ENCODE measurements around the gene COG1. TPM values are rescaled to one million over a fixed set of nuclear protein-coding genes. Genes with fewer than 3 reads are reported as not detected.
"Not testable (repeated sequence)": the region's sequence is repeated elsewhere in the genome, so short reads cannot be mapped to it uniquely, and the experiment has no call there.

COG1 gene
- total RNA-seq, result 46.1 TPM
- long read RNA-seq, transcript COG1-201 (14 exons, 3,079 nt), result major isoform, 43 of 184 reads
- long read RNA-seq, partial matches to known transcripts, result 113 of 184 reads
- long read RNA-seq, other reads (novel, unspliced or antisense), result 27 of 184 reads

- intact Hi-C loops (cut with DNase I), result loop anchor here (5.0 kb wide), 1 partner anchor 39 kb away; a partner anchor contains a TSS
- DNase-seq (peak; percentile 92), ATAC-seq (ENCODE audit: poor library complexity) (peak; percentile 89)
Measured at GRCh38 chr17:73192894-73193701, at the start of gene COG1. Gene COG1 (plus strand): TSS chr17:73193055. CDS start chr17:73193070, 15 bp downstream.

GRCh38 chr17:73144209-73144608 lies 48.6 kb upstream of the COG1 start:
- intact Hi-C loops (cut with DNase I); DNase-seq; ATAC-seq (ENCODE audit: poor library complexity): not testable (repeated sequence)

GRCh38 chr17:73145641-73146040 lies 47.2 kb upstream of the COG1 start:
- DNase-seq (no peak), ATAC-seq (ENCODE audit: poor library complexity) (no peak)
- intact Hi-C loops (cut with DNase I), result no loop called here

- ATAC-seq (ENCODE audit: poor library complexity); DNase-seq; intact Hi-C loops (cut with DNase I): not testable (repeated sequence)
Measured at GRCh38 chr17:73147791-73148190, 45.1 kb upstream of the COG1 start.

GRCh38 chr17:73148540-73149334 lies 44.1 kb upstream of the COG1 start:
- DNase-seq (no peak), ATAC-seq (ENCODE audit: poor library complexity) (no peak)
- intact Hi-C loops (cut with DNase I), result no loop called here

- intact Hi-C loops (cut with DNase I), result loop anchor here (10.0 kb wide), 2 partner anchors 166 to 586 kb away; no protein-coding TSS in a partner anchor
- DNase-seq; ATAC-seq (ENCODE audit: poor library complexity): not testable (repeated sequence)
Measured at GRCh38 chr17:73150622-73151300, 42.1 kb upstream of the COG1 start.

GRCh38 chr17:73151916-73152632 lies 40.8 kb upstream of the COG1 start:
- intact Hi-C loops (cut with DNase I), result loop anchor here (10.0 kb wide), 2 partner anchors 167 to 587 kb away; no protein-coding TSS in a partner anchor
- DNase-seq (no peak), ATAC-seq (ENCODE audit: poor library complexity) (no peak)

- no peak for DNase-seq
- intact Hi-C loops (cut with DNase I), result loop anchor here (10.0 kb wide), 2 partner anchors 171 to 591 kb away; no protein-coding TSS in a partner anchor
- ATAC-seq (ENCODE audit: poor library complexity), result no peak
Measured at GRCh38 chr17:73155410-73156165, 37.3 kb upstream of the COG1 start.

GRCh38 chr17:73156166-73156840 lies 36.6 kb upstream of the COG1 start:
- DNase-seq (peak; percentile 81), ATAC-seq (ENCODE audit: poor library complexity) (peak; percentile 98)
- intact Hi-C loops (cut with DNase I), result loop anchor here (10.0 kb wide), 2 partner anchors 172 to 592 kb away; no protein-coding TSS in a partner anchor

GRCh38 chr17:73156887-73157520 lies 35.9 kb upstream of the COG1 start:
- DNase-seq (no peak), ATAC-seq (ENCODE audit: poor library complexity) (no peak)
- intact Hi-C loops (cut with DNase I), result loop anchor here (10.0 kb wide), 2 partner anchors 172 to 592 kb away; no protein-coding TSS in a partner anchor

GRCh38 chr17:73157521-73157890 lies 35.3 kb upstream of the COG1 start:
- DNase-seq (no peak), ATAC-seq (ENCODE audit: poor library complexity) (no peak)
- intact Hi-C loops (cut with DNase I), result loop anchor here (10.0 kb wide), 2 partner anchors 173 to 593 kb away; no protein-coding TSS in a partner anchor

- no peak for ATAC-seq (ENCODE audit: poor library complexity)
- intact Hi-C loops (cut with DNase I), result loop anchor here (10.0 kb wide), 2 partner anchors 173 to 593 kb away; no protein-coding TSS in a partner anchor
- DNase-seq, result no peak
Measured at GRCh38 chr17:73158133-73158532, 34.7 kb upstream of the COG1 start.

GRCh38 chr17:73160980-73161630 lies 31.8 kb upstream of the COG1 start:
- intact Hi-C loops (cut with DNase I), result no loop called here
- ATAC-seq (ENCODE audit: poor library complexity), result no peak
- DNase-seq, result no peak

GRCh38 chr17:73163043-73163442 lies 29.8 kb upstream of the COG1 start:
- intact Hi-C loops (cut with DNase I), result no loop called here
- no peak for ATAC-seq (ENCODE audit: poor library complexity)
- no peak for DNase-seq

GRCh38 chr17:73165616-73166404 lies 27.0 kb upstream of the COG1 start:
- intact Hi-C loops (cut with DNase I), result no loop called here
- DNase-seq, result no peak
- ATAC-seq (ENCODE audit: poor library complexity), result peak; percentile 21

Data from Right ventricle myocardium superior (tissue), 1 donor.